WI38 (cell line): ENCODE data around the gene WBP4.
"Not testable (repeated sequence)": the region's sequence is repeated elsewhere in the genome, so short reads cannot be mapped to it uniquely, and the experiment has no call there.

Experiments used
- H3K4me3 ChIP-seq: 2 replicates; pipeline ENCODE4 v1.5.1; 2011; ENCODE audit warnings: low read depth, mild to moderate bottlenecking, control low read depth, low read length
- CTCF ChIP-seq: IDR thresholded peaks from 2 replicates; pipeline ENCODE4 v1.5.1; 2012; ENCODE audit warnings: low read depth, mild to moderate bottlenecking, control low read depth, low read length

WBP4 gene

GRCh38 chr13:41085961-41086585 lies 24.8 kb downstream of the WBP4 start:
- no peak for TF ChIP-seq CTCF
- no peak overlapping the region for H3K4me3 ChIP-seq

GRCh38 chr13:41095681-41096080 lies 34.4 kb downstream of the WBP4 start:
- not testable (repeated sequence) for H3K4me3 ChIP-seq

GRCh38 chr13:41098761-41099160 lies 37.5 kb downstream of the WBP4 start:
- no peak overlapping the region for H3K4me3 ChIP-seq
- no peak for TF ChIP-seq CTCF

- H3K4me3 ChIP-seq = no peak overlapping the region
- no peak for TF ChIP-seq CTCF
Observed at GRCh38 chr13:41099986-41100385, 38.7 kb downstream of the WBP4 start.

GRCh38 chr13:41107104-41107571 lies 45.8 kb downstream of the WBP4 start:
- TF ChIP-seq CTCF = no peak
- H3K4me3 ChIP-seq = no peak overlapping the region

GRCh38 chr13:41107584-41108014 lies 46.3 kb downstream of the WBP4 start:
- no peak overlapping the region for H3K4me3 ChIP-seq
- TF ChIP-seq CTCF = no peak

- no peak for TF ChIP-seq CTCF
- H3K4me3 ChIP-seq = no peak overlapping the region
Observed at GRCh38 chr13:41111454-41111853, 50.1 kb downstream of the WBP4 start.

- no peak overlapping the region for H3K4me3 ChIP-seq
- TF ChIP-seq CTCF = no peak
Observed at GRCh38 chr13:41117869-41118268, 56.6 kb downstream of the WBP4 start.
